RPMI8226 (cell line): ENCODE measurements around the gene GNAS.
"Not testable (repeated sequence)": the region's sequence is repeated elsewhere in the genome, so short reads cannot be mapped to it uniquely, and the experiment has no call there.

Source experiments
- DNase-seq: peaks from one replicate; pipeline ENCODE4 v3.0.0-alpha.2; 2015

GNAS gene

GRCh38 chr20:58828804-58829203 lies 23.7 kb upstream of the GNAS start:
- not testable (repeated sequence) for DNase-seq

- DNase-seq = no peak
These were observed 23.0 kb upstream of the GNAS start for GRCh38 chr20:58829531-58829941.

- no peak for DNase-seq
These were observed 20.1 kb upstream of the GNAS start for GRCh38 chr20:58832457-58832856.

DNA sequence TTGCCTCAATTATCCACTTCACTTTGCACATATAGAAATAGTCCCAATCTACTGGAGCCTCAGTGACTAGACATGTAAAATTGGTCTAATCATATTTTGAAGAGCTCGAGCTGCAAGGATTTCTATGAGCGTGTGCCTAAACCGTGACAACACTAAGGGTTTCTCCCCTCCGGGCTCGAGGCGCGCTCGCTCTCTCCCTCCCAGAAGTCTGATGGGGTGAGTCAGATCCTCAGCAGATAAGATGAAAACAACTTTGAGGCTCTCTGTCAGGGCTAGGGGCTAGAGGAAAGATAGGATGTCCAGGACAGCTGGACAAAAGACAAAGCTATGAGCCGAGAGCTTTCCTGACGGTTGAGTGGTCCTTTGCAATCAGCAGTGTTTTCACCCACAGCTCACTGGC lies 18.6 kb upstream of the GNAS start:
- DNase-seq = no peak

GRCh38 chr20:58835231-58835630 lies 17.3 kb upstream of the GNAS start:
- DNase-seq = no peak

DNA sequence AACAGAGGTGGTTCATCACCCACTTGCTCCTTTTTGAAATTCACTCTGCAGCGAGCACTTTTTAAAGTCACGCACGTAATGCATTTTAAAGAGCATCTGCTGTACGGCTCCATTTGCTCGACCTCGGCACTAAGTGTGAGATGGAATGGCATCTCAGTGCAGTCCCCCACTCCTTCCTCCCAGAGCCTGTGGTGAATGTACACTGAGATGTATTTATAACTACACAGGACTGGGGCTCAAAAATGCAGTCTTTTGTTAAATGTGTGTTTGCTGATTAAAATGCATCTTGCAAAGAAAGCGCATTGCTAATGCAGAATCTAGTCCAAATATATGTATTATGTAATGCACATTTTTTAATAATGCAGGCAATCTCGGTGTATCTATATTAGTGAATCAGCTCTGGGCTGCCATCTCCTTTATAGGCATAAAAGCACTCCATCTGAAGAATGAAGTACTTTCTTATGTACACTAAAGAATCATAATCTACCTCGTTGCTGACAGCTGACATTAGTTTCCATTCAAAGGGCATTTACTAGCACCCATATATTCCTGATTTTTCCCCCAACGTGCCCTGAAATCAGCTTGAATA lies 15.8 kb upstream of the GNAS start:
- no peak for DNase-seq

DNA sequence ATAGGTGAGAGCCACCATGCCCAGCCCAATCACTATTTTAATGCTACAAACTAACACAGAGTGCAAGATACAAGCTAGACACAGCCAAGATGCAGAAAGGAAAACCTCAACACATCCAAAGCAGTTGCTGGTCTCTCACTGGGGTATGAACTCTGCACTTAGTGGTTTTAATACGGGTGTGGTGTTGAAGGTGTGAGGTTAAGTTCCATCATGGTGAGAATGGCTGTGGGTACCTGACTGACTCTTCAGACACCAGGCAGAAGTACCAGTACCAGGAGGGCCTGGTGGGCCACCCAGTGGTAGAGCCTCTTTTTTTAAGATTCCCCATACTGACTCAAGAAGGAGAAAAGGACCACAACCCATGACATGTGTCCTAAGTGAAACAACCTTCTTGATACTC lies 14.8 kb upstream of the GNAS start:
- DNase-seq = no peak

- no peak for DNase-seq
These were observed 14.3 kb upstream of the GNAS start for GRCh38 chr20:58838174-58838573.

GRCh38 chr20:58839474-58839874 lies 13.0 kb upstream of the GNAS start:
- DNase-seq = no peak

DNA sequence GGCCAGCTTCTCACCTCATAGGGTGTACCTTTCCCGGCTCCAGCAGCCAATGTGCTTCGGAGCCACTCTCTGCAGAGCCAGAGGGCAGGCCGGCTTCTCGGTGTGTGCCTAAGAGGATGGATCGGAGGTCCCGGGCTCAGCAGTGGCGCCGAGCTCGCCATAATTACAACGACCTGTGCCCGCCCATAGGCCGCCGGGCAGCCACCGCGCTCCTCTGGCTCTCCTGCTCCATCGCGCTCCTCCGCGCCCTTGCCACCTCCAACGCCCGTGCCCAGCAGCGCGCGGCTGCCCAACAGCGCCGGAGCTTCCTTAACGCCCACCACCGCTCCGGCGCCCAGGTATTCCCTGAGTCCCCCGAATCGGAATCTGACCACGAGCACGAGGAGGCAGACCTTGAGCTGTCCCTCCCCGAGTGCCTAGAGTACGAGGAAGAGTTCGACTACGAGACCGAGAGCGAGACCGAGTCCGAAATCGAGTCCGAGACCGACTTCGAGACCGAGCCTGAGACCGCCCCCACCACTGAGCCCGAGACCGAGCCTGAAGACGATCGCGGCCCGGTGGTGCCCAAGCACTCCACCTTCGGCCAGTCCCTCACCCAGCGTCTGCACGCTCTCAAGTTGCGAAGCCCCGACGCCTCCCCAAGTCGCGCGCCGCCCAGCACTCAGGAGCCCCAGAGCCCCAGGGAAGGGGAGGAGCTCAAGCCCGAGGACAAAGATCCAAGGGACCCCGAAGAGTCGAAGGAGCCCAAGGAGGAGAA lies 12.3 kb upstream of the GNAS start:
- DNase-seq = no peak

GRCh38 chr20:58840816-58841538 lies 11.5 kb upstream of the GNAS start:
- no peak for DNase-seq

- DNase-seq = no peak
These were observed 10.8 kb upstream of the GNAS start for GRCh38 chr20:58841539-58842264.

DNA sequence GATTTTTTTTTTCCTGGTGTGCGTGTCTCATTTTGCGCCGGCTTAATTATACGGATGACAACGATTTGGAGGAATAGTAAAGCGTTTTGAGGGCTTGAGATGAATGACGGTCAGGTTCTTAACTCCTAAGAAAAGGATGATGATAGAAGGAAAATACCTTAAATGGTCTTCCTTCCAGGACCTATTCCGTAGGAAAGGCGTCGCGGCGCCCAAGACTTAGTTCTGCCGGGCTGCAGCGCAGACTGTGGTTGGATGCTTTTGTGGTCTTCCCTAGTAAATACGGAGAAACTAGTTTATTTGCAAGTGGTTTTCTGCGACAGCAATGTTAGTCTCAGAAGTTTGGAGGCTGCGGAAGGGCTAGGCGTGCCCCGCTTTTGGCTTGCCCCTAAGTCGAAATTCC lies 10.2 kb upstream of the GNAS start:
- no peak for DNase-seq

GRCh38 chr20:58843128-58843556 lies 9.4 kb upstream of the GNAS start:
- DNase-seq = no peak

- DNase-seq = no peak
These were observed 6.8 kb upstream of the GNAS start for GRCh38 chr20:58845706-58846105.

GRCh38 chr20:58847463-58847862 lies 5.1 kb upstream of the GNAS start:
- no peak for DNase-seq

DNA sequence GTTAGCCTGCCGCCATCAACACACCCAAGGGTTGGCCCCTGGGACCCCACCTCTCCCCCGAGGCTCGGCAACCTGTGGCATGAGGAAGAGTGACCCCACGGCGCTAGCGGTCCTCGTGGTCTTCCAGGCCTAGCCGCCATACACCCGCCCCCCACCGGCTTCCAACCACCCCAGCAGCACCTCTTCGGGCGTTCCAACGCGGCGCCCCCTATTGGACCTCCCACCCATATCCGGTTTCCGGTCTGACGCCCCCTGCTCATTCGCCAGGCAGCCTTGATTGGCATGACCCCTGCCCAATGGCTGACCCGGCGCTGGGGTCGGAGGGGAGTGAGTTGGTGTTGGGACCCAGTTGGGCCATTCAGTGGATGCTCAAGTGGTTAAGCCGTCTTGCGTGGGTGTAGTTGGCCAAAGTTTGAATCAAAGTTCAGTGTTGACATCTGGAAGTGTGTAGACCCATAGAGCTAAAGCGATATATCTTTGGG lies 1.8 kb upstream of the GNAS start, which contains the start of gene GNAS-AS1:
Gene GNAS-AS1, minus strand, starts transcription at position 210 of the 482 bp plus-strand sequence.
- DNase-seq = peak; percentile 92

GRCh38 chr20:58851221-58851968 lies 1.1 kb upstream of the GNAS start:
- peak; percentile 23 for DNase-seq

DNA sequence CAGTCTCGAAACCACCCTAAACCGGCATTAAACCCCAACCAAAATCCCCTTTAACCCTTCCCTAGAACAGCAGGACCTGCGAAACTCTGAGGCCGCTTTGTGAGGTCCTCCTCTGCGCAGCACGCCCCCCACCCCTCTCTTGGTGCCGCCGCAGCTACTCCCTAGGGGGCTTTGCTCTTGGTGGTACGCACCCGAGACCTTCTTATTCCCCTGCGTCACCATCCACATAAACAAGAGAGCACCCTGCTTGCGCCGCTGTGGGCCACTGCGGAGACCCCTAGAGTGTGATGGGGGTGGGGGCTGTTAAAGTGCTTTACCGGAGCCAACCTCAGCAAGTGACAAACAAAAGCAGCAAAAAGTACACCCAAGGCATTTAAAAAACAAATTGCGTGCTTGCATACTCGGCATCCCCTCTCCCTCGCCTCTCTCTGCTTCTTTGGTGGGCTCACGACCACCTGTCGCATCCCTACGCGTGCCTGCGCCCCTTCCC lies 502 bp upstream of the GNAS start:
- no peak for DNase-seq

- DNase-seq = no peak
These were observed 950 bp downstream of the GNAS start for GRCh38 chr20:58853466-58853865.

DNA sequence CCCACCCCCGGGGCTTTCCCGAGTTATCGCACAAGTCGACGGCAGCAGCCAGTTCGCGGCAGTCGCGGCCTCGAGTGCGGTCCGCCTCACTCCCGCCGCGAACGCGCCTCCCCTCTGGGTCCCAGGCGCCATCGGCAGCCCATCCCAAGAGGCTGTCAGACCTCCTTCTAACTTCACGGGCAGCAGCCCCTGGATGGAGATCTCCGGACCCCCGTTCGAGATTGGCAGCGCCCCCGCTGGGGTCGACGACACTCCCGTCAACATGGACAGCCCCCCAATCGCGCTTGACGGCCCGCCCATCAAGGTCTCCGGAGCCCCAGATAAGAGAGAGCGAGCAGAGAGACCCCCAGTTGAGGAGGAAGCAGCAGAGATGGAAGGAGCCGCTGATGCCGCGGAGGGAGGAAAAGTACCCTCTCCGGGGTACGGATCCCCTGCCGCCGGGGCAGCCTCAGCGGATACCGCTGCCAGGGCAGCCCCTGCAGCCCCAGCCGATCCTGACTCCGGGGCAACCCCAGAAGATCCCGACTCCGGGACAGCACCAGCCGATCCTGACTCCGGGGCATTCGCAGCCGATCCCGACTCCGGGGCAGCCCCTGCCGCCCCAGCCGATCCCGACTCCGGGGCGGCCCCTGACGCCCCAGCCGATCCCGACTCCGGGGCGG lies 1.6 kb downstream of the GNAS start:
- no peak for DNase-seq
